Cortex of kidney (tissue), 1 donor: ENCODE measurements around the gene SNN.

Source experiments
- DNase-seq: peaks from one replicate; lab custom pipeline; 2025; lab: John Stamatoyannopoulos, UW

Gene SNN

GRCh38 chr16:11667221-11667823 is 933 bp upstream of the SNN start:
- DNase-seq: no peak

- DNase-seq: no peak
These were observed 546 bp downstream of the SNN start for GRCh38 chr16:11668623-11669379.

- DNase-seq: no peak
These were observed 1.3 kb downstream of the SNN start for GRCh38 chr16:11669380-11670146.

- DNase-seq: no peak
These were observed 2.2 kb downstream of the SNN start for GRCh38 chr16:11670171-11671131.

GRCh38 chr16:11671271-11671670 is 3.0 kb downstream of the SNN start:
- no peak for DNase-seq

GRCh38 chr16:11671676-11672075 is 3.4 kb downstream of the SNN start:
- no peak for DNase-seq

GRCh38 chr16:11672206-11673090 is 4.2 kb downstream of the SNN start:
- DNase-seq: no peak

- DNase-seq: no peak
These were observed 5.1 kb downstream of the SNN start for GRCh38 chr16:11673091-11674000.

- DNase-seq: no peak
These were observed 6.0 kb downstream of the SNN start for GRCh38 chr16:11674001-11674817.

- DNase-seq: no peak
These were observed 6.7 kb downstream of the SNN start for GRCh38 chr16:11674818-11675560.

GRCh38 chr16:11675561-11676511 is 7.6 kb downstream of the SNN start:
- no peak for DNase-seq

- no peak for DNase-seq
These were observed 8.5 kb downstream of the SNN start for GRCh38 chr16:11676799-11677198.

- no peak for DNase-seq
These were observed 9.2 kb downstream of the SNN start for GRCh38 chr16:11677451-11677951.

GRCh38 chr16:11677959-11678881 is 10.0 kb downstream of the SNN start:
- DNase-seq: no peak

GRCh38 chr16:11679250-11679649 is 11.0 kb downstream of the SNN start:
- no peak for DNase-seq
